ENCODE measurements around the gene PPIL3. TPM values are rescaled to one million over a fixed set of nuclear protein-coding genes. Genes with fewer than 3 reads are reported as not detected.

The PPIL3 gene
- total RNA-seq, 6 donors from 2014 or later = 15.7 to 28.8 (median 19.5) TPM

GRCh38 chr2:200850512-200851256 is 38.2 kb downstream of the PPIL3 start:
- Histone ChIP-seq H3K4me1 (peaks cover 0 to 2% (median 0%) of the 10 kb centered on the region in 4 donors), H3K4me3 (no peak overlapping the region), H3K9me3 (no peaks in the 10 kb centered on the region), H3K27ac (no peak overlapping the region), H3K36me3 (peaks cover 42 to 56% (median 51%) of the 10 kb centered on the region in 4 donors), H3K27me3 (no peaks in the 10 kb centered on the region)
- ATAC-seq (ENCODE audit: low FRiP score in 2 of 2) (no peak), DNase-seq (no peak)
- TF ChIP-seq POLR2A (IDR thresholded peaks at IDR 0.05) (no peak), CTCF (IDR thresholded peaks at IDR 0.05) (no peak), EP300 (IDR thresholded peaks at IDR 0.05) (no peak)
- 89 to 93% methylated on average over 14 of the region's 14 CpGs for WGBS, 2 donors

- ATAC-seq (ENCODE audit: low FRiP score in 2 of 2) = no peak
Observed at GRCh38 chr2:200847939-200848338, 40.9 kb downstream of the PPIL3 start.

GRCh38 chr2:200847269-200847668 is 41.6 kb downstream of the PPIL3 start:
- DNase-seq (no peak), ATAC-seq (ENCODE audit: low FRiP score in 2 of 2) (no peak)

More at GRCh38 chr2:200847939-200848338, 40.9 kb downstream of the PPIL3 start:
- no peaks in the 10 kb centered on the region for H3K27me3 ChIP-seq
- H3K36me3 ChIP-seq = peaks cover 15 to 28% (median 23%) of the 10 kb centered on the region in 4 donors
- WGBS, 2 donors = 89 to 91% methylated on average over 4 of the region's 4 CpGs
- no peak overlapping the region for H3K27ac ChIP-seq
- H3K4me3 ChIP-seq = no peak overlapping the region
- no peak for TF ChIP-seq CTCF (IDR thresholded peaks at IDR 0.05)
- no peak for TF ChIP-seq POLR2A (IDR thresholded peaks at IDR 0.05)
- no peak for TF ChIP-seq POLR2AphosphoS5 (IDR thresholded peaks at IDR 0.05)
- TF ChIP-seq EP300 (IDR thresholded peaks at IDR 0.05) = no peak
- H3K4me1 ChIP-seq = no peaks in the 10 kb centered on the region
- H3K9me3 ChIP-seq = no peaks in the 10 kb centered on the region
- no peak for DNase-seq

GRCh38 chr2:200845669-200846325 is 43.1 kb downstream of the PPIL3 start:
- H3K4me3 ChIP-seq = no peak overlapping the region
- no peak for ATAC-seq (ENCODE audit: low FRiP score in 2 of 2)
- peaks cover under 1 to 7% (median 2%) of the 10 kb centered on the region in 4 donors for H3K36me3 ChIP-seq

More at GRCh38 chr2:200847269-200847668, 41.6 kb downstream of the PPIL3 start:
- Histone ChIP-seq H3K4me1 (no peaks in the 10 kb centered on the region), H3K27me3 (no peaks in the 10 kb centered on the region), H3K9me3 (no peaks in the 10 kb centered on the region), H3K36me3 (peaks cover 8 to 21% (median 17%) of the 10 kb centered on the region in 4 donors), H3K4me3 (no peak overlapping the region), H3K27ac (no peak overlapping the region)
- TF ChIP-seq EP300 (IDR thresholded peaks at IDR 0.05) (no peak), POLR2AphosphoS5 (IDR thresholded peaks at IDR 0.05) (no peak), CTCF (IDR thresholded peaks at IDR 0.05) (no peak), POLR2A (IDR thresholded peaks at IDR 0.05) (no peak)

More at GRCh38 chr2:200845669-200846325, 43.1 kb downstream of the PPIL3 start:
- Histone ChIP-seq H3K27ac (no peak overlapping the region), H3K9me3 (no peaks in the 10 kb centered on the region), H3K27me3 (no peaks in the 10 kb centered on the region), H3K4me1 (no peaks in the 10 kb centered on the region)
- no peak for DNase-seq
- TF ChIP-seq POLR2A (IDR thresholded peaks at IDR 0.05) (no peak), POLR2AphosphoS5 (IDR thresholded peaks at IDR 0.05) (no peak), EP300 (IDR thresholded peaks at IDR 0.05) (no peak), CTCF (IDR thresholded peaks at IDR 0.05) (no peak)
- 87 to 91% methylated on average over 10 of the region's 10 CpGs for WGBS, 2 donors

All from upper lobe of left lung (tissue), 6 donors.